ENCODE measurements around the gene CNTNAP5.

GRCh38 chr2:124478761-124479160 is 453.7 kb downstream of the CNTNAP5 start:
- TF ChIP-seq AFF4 (CRISPR knock-in tag; IDR thresholded peaks at IDR 0.05) (no peak), ZNF175 (CRISPR knock-in tag; IDR thresholded peaks at IDR 0.05; ENCODE audit: low read depth) (no peak), NR2C2 (CRISPR knock-in tag; IDR thresholded peaks at IDR 0.05) (no peak), NR2C2 (tag; IDR thresholded peaks at IDR 0.05) (no peak), TAF7 (tag; IDR thresholded peaks at IDR 0.05) (no peak), ARID3A (IDR thresholded peaks at IDR 0.05; ENCODE audit: borderline replicate concordance, low read depth, low read length) (no peak), ZNF584 (CRISPR knock-in tag; IDR thresholded peaks at IDR 0.05; ENCODE audit: low read depth) (no peak), RFX5 (IDR thresholded peaks at IDR 0.05; ENCODE audit: low read depth, low read length) (no peak), ZNF121 (CRISPR knock-in tag; conservative IDR thresholded peaks at IDR 0.05) (no peak), RAD21 (CRISPR knock-in tag; conservative IDR thresholded peaks at IDR 0.05 in 1 of 2, IDR thresholded peaks at IDR 0.05 in 1 of 2) (no peak), ZNF217 (CRISPR knock-in tag; IDR thresholded peaks at IDR 0.05) (no peak), ZNF311 (CRISPR knock-in tag; IDR thresholded peaks at IDR 0.05) (no peak), PREB (CRISPR knock-in tag; IDR thresholded peaks at IDR 0.05) (no peak), SAP30 (IDR thresholded peaks at IDR 0.05; ENCODE audit: borderline replicate concordance, insufficient read depth, low read depth, low read length, poor library complexity, severe bottlenecking) (no peak), BMI1 (IDR thresholded peaks at IDR 0.05; ENCODE audit: low read length) (no peak)

Data from K562 (cell line).